SK-N-MC (cell line): ENCODE results near the gene PPM1J.

Experiments
- EZH2 ChIP-seq: fragments of 200-600 bp; sonication (generic); IDR thresholded peaks from one replicate; pipeline ENCODE4 v1.6.1; 2017; ENCODE audit warnings: antibody characterized with exemption
- FOXP2 ChIP-seq: optimal IDR thresholded peaks from 2 replicates; pipeline ENCODE3; 2011; ENCODE audit warnings: mild to moderate bottlenecking, moderate library complexity; ENCODE audit not compliant: insufficient read depth; ENCODE audit errors: extremely low read length, control extremely low read depth
- POLR2AphosphoS5 ChIP-seq: IDR thresholded peaks from 2 replicates; pipeline ENCODE4 v1.6.1; 2012; ENCODE audit warnings: mild to moderate bottlenecking, low read depth, low read length, borderline replicate concordance

DNA sequence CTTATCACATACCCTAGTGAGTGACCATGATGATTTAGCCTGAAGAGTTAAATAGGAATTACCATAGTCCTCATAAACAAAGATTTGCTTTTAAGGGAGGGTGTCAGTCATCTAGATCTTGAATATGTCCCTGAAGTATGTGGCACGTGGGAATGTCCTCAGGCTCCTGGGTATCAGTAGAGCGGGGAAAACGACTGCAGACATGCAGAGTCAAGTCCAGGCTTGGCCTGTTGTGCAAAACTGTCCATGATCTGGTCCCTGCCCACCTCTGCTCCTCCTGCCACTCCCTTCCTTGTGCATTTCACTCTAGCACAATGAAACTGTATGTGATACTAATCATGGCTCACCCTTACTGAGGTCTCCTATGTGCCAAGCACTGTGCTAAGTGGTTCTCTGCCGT, 27.8 kb downstream of the PPM1J start:
- TF ChIP-seq EZH2 (no peak), POLR2AphosphoS5 (no peak), FOXP2 (no peak)
